Gastrocnemius medialis (tissue), 4 donors: ENCODE data around the gene GHDC.

Source experiments
- POLR2A ChIP-seq, 2 donors: fragments of 450-650 bp; IDR thresholded peaks; one replicate each; pipeline ENCODE4 v1.6.1; 2017; ENCODE audit warnings: antibody characterized with exemption in 2 of 2, mild to moderate bottlenecking in 2 of 2, moderate library complexity in 2 of 2
- TF ChIP-seq, protein P1 (sequence below), 5 experiments: fragments of 450-650 bp in 3 of 5; fragments of 200-600 bp in 2 of 5; sonication (generic) in 2 of 5; IDR thresholded peaks in 4 of 5; conservative IDR thresholded peaks in 1 of 5; 1 replicate in 4 of 5; 2 replicates in 1 of 5; pipeline ENCODE4 v1.5.1; 2016 to 2019; ENCODE audit warnings: antibody characterized with exemption in 5 of 5, mild to moderate bottlenecking in 3 of 5, moderate library complexity in 3 of 5

DNA sequence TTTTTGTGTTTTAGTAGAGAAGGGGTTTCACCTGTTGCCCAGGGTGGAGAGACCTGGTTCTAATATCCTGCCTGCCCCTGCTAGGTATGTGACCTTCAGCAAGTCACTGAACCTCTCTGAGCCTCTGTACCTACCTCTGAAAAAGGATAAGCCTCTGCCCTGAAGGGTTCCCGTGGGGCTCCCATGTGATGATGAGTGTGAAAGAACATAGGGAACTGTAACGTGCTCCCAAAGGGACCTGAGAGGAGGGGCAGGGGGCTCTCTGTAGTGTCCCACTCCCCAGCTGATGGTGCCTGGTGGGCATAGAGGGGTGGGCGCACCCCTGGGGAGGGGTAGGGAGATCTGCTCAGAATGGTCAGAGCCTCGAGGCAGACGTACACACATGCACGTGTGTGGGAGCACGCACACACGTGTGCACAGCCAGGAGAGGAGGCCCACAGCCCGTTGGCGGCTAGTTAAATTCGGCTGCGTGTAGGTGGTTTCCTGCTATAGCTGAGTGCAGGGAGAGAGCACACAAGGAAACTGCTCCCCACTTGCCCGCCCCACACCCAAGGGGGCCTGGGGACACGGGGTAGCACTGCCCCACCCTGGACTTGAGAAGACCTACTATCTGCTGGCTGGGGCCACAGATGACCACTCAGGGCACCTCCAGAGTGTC is 20.0 kb downstream of the GHDC start:
- TF ChIP-seq, protein P1, sequence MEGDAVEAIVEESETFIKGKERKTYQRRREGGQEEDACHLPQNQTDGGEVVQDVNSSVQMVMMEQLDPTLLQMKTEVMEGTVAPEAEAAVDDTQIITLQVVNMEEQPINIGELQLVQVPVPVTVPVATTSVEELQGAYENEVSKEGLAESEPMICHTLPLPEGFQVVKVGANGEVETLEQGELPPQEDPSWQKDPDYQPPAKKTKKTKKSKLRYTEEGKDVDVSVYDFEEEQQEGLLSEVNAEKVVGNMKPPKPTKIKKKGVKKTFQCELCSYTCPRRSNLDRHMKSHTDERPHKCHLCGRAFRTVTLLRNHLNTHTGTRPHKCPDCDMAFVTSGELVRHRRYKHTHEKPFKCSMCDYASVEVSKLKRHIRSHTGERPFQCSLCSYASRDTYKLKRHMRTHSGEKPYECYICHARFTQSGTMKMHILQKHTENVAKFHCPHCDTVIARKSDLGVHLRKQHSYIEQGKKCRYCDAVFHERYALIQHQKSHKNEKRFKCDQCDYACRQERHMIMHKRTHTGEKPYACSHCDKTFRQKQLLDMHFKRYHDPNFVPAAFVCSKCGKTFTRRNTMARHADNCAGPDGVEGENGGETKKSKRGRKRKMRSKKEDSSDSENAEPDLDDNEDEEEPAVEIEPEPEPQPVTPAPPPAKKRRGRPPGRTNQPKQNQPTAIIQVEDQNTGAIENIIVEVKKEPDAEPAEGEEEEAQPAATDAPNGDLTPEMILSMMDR (IDR thresholded peaks at IDR 0.05 in 4 of 5, conservative IDR thresholded peaks at IDR 0.05 in 1 of 5): no peak
- no peak for TF ChIP-seq POLR2A (IDR thresholded peaks at IDR 0.05)
